Activated CD8-positive, alpha-beta memory T cell treated with anti-CD3 and anti-CD28 coated beads for 48 hours (primary cell): ENCODE measurements around the gene GRAP.

Experiments
- DNase-seq, 3 experiments: peaks; one replicate each; pipeline ENCODE4 v3.0.0-alpha.2; 2020; ENCODE audit warnings: low read depth in 2 of 3, low spot score in 2 of 3

Gene GRAP

GRCh38 chr17:18986541-18987229, 60.1 kb downstream of the GRAP start:
- peak in 1 of 3 experiments; percentile 17 for DNase-seq

DNA sequence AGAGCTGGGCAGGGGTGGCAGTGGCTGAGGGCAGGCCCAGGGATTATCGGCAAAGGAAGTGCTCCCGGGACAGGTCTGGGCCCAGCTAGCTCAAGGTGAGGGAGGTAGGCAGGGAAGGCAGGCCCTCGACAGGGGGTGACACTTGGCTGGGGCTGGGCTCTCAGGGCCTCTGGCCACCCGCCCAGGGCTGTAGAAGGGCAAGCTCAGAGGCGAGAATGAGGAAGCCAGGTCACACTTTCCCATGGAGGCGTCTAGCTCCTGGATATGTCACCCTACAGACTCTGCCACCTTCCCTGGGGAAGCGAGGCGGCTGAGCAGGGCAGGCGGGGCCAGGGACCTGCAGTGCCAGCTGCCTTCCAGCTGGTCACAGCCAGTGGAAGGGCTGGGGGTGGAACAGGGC, 61.3 kb downstream of the GRAP start:
- DNase-seq, result no peak

DNA sequence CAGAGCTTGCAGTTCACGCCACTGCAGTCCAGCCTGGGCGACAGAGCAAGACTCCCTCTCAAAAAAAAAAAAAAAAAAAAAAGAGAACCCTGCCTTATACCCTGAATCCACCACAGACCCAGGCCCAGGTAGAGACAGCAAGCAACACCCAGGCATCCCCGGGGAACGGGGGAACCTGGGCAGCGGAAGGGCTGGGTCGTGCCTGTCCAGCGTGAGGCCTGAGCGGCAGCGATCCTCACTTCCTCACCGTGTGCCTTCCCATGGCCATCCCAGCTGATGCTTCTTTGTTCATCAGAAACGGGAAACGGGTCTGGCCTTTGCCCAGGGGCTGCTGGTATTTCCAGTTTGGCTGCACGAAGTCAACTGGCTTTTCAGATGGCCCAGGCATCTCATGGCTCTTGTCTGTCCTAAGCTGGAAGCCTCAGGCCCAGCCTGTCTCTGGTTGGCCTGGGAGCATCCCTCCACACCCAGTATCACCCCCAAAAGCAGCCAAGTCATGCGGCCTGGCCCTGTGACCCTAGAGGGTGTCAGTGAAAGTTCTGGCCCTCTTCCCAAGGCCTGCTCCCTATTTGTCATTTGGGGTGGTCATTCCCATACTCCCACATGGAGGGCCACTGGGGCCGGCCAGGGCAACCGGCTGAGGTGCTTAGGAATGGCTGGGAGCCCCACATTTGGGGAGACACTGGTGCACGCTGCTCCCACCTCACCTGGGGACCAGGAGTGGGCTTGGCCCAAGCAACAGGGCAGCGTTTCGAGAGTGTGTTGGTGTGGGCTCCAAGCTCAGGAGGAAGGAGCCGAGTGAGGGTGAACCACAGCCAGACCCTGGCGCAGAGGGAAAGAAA, 62.3 kb downstream of the GRAP start:
- DNase-seq, result no peak

GRCh38 chr17:18981642-18982424, 64.9 kb downstream of the GRAP start:
- no peak for DNase-seq

- no peak for DNase-seq
Measured at GRCh38 chr17:18981335-18981641, 65.5 kb downstream of the GRAP start.

GRCh38 chr17:18980682-18981334, 65.9 kb downstream of the GRAP start:
- DNase-seq, result no peak

- no peak for DNase-seq
Measured at GRCh38 chr17:18978655-18979054, 68.1 kb downstream of the GRAP start.

GRCh38 chr17:18978050-18978449, 68.7 kb downstream of the GRAP start:
- no peak for DNase-seq

- DNase-seq, result no peak
Measured at GRCh38 chr17:18977646-18978045, 69.1 kb downstream of the GRAP start.

DNA sequence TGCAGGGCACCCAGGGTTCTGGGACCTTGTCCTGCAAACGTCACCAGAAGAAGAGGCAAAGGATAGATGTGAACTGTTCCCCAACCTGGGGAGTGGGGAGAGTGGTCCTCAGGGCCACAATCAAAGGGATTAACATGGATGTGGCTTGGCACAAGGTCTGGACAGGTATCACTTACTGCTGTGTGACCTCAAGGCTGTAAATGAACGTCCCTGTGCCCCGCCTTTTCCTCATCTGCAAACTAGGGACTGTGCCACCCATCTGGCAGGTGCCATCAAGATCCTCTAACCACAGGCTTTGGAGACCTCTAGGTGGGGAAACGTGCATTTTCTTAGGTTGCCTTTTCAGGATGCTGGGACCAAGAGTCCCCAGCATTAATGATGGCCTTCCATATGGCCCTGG, 69.7 kb downstream of the GRAP start:
- DNase-seq, result no peak

DNA sequence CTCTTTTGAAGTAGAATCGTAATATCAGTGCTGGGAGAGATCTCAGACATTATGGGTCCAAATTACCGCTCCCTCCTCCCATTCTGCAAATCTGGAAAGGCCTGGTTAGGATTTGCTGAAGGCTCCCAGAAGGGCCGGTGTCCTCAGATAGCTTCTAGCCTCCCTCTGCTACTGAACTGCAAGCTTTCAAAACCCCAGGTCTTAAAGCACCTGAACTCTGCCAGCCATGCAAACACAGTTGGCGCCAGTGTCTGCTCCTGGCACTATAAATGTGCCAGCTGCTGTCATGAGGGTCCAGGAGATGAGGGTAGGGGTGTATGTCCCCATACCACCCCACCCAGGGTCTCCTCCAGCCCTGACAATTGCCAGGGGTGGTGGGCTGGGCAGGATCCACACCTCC, 70.6 kb downstream of the GRAP start:
- no peak for DNase-seq

DNA sequence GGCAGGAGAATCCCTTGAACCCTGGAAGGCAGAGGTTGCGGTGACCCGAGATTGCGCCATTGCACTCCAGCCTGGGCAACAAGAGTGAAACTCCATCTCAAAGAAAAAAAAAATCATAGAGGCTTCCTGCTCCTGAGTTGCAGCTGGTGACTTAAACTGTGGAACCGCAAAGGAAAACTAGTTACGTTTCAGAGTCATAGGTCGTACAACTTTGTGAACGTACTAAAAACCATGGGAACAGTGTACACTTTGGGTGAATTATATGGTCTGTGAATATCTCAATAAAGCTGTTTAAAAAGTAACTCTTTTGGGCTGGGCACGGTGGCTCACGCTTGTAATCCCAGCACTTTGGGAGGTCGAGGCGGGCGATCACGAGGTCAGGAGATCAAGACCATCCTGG, 71.2 kb downstream of the GRAP start:
- DNase-seq, result no peak

DNA sequence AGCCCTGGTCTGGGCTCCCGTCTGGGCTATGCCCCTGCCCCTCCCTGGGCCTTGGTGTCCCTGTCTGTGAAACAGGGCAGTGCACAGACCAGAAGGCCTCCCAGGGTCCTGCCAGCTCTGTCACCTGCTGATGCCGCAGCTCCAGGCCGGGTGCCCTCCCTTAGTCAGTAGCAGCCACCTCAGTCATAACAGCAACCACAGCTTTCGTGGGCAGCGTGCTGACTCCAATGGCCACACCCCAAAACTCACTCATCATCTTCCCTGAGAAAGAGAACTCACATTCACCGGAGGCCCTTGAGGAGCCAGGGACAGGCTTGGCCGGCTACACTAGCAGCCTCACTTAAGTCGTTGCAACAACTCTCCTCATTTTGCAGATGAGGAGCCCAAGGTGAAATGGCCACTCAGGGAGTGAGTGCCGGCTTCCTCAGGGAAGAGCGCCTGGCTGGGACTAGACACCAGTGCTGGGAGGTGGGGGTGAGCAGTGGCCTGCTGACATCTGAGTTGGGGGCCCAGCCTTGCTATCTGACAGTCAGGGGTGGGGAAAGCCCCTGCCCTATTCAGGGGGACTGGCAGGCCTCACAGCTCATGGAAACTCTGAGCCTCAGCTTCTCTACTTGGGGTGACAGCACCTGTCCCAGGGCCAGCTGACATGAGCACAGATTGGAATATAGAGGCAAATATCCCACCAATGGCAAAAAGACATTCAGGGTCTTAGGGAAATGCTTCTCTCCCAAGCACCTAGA, 72.2 kb downstream of the GRAP start:
- no peak for DNase-seq

- no peak for DNase-seq
Measured at GRCh38 chr17:18971801-18972200, 75.0 kb downstream of the GRAP start.
